ENCODE measurements around the gene SCMH1. TPM values are rescaled to one million over a fixed set of nuclear protein-coding genes. Genes with fewer than 3 reads are reported as not detected.

The SCMH1 gene
- total RNA-seq: 4.5 and 5.0 TPM in 2 replicates

- DNase-seq (ENCODE audit: low read depth) (no peak), FAIRE-seq (no peak)
- no peak for TF ChIP-seq CTCF (IDR thresholded peaks at IDR 0.05; ENCODE audit: insufficient read depth, low read length, severe bottlenecking)
These were observed at the start of gene SCMH1 for GRCh38 chr1:41241749-41242341. TSS of gene SCMH1 (minus strand) at chr1:41242306. CDS start at chr1:41186133, 56,173 bp downstream.

GRCh38 chr1:41291195-41291594 is 49.1 kb upstream of the SCMH1 start:
- FAIRE-seq (no peak), DNase-seq (ENCODE audit: low read depth) (no peak)
- TF ChIP-seq CTCF (IDR thresholded peaks at IDR 0.05; ENCODE audit: insufficient read depth, low read length, severe bottlenecking): no peak
- H3K4me3 ChIP-seq (ENCODE audit: low read depth, low read length): no peak overlapping the region
- H3K27me3 ChIP-seq (ENCODE audit: control insufficient read depth, insufficient read depth, low read length): peaks cover 9% of the 10 kb centered on the region
- H3K36me3 ChIP-seq (ENCODE audit: control insufficient read depth, insufficient read depth, low read length): no peaks in the 10 kb centered on the region

More at GRCh38 chr1:41241749-41242341, at the start of gene SCMH1:
- H3K27me3 ChIP-seq (ENCODE audit: control insufficient read depth, insufficient read depth, low read length): no peaks in the 10 kb centered on the region
- H3K36me3 ChIP-seq (ENCODE audit: control insufficient read depth, insufficient read depth, low read length): no peaks in the 10 kb centered on the region
- H3K4me3 ChIP-seq (ENCODE audit: low read depth, low read length): peak within 1 kb of the TSS; percentile 59

GRCh38 chr1:41289196-41289595 is 47.1 kb upstream of the SCMH1 start:
- no peak for FAIRE-seq
- no peak for TF ChIP-seq CTCF (IDR thresholded peaks at IDR 0.05; ENCODE audit: insufficient read depth, low read length, severe bottlenecking)
- no peak for DNase-seq (ENCODE audit: low read depth)
- Histone ChIP-seq H3K27me3 (ENCODE audit: control insufficient read depth, insufficient read depth, low read length) (peaks cover 10% of the 10 kb centered on the region), H3K36me3 (ENCODE audit: control insufficient read depth, insufficient read depth, low read length) (no peaks in the 10 kb centered on the region), H3K4me3 (ENCODE audit: low read depth, low read length) (no peak overlapping the region)

GRCh38 chr1:41286992-41287391 is 44.9 kb upstream of the SCMH1 start:
- no peaks in the 10 kb centered on the region for H3K36me3 ChIP-seq (ENCODE audit: control insufficient read depth, insufficient read depth, low read length)
- no peak for DNase-seq (ENCODE audit: low read depth)
- FAIRE-seq: no peak
- TF ChIP-seq CTCF (IDR thresholded peaks at IDR 0.05; ENCODE audit: insufficient read depth, low read length, severe bottlenecking): no peak
- no peak overlapping the region for H3K4me3 ChIP-seq (ENCODE audit: low read depth, low read length)
- H3K27me3 ChIP-seq (ENCODE audit: control insufficient read depth, insufficient read depth, low read length): peaks cover 11% of the 10 kb centered on the region

GRCh38 chr1:41286486-41286885 is 44.4 kb upstream of the SCMH1 start:
- Histone ChIP-seq H3K4me3 (ENCODE audit: low read depth, low read length) (no peak overlapping the region), H3K27me3 (ENCODE audit: control insufficient read depth, insufficient read depth, low read length) (peaks cover 11% of the 10 kb centered on the region), H3K36me3 (ENCODE audit: control insufficient read depth, insufficient read depth, low read length) (no peaks in the 10 kb centered on the region)
- no peak for FAIRE-seq
- TF ChIP-seq CTCF (IDR thresholded peaks at IDR 0.05; ENCODE audit: insufficient read depth, low read length, severe bottlenecking): no peak
- DNase-seq (ENCODE audit: low read depth): no peak

- FAIRE-seq: peak; percentile 72
- peaks cover 11% of the 10 kb centered on the region for H3K27me3 ChIP-seq (ENCODE audit: control insufficient read depth, insufficient read depth, low read length)
These were observed 43.7 kb upstream of the SCMH1 start for GRCh38 chr1:41285818-41286217.

More at GRCh38 chr1:41285818-41286217, 43.7 kb upstream of the SCMH1 start:
- TF ChIP-seq CTCF (IDR thresholded peaks at IDR 0.05; ENCODE audit: insufficient read depth, low read length, severe bottlenecking): no peak
- no peak for DNase-seq (ENCODE audit: low read depth)
- H3K4me3 ChIP-seq (ENCODE audit: low read depth, low read length): no peak overlapping the region
- H3K36me3 ChIP-seq (ENCODE audit: control insufficient read depth, insufficient read depth, low read length): no peaks in the 10 kb centered on the region
